ENCODE measurements around the gene SH3BP2.

Gene SH3BP2

GRCh38 chr4:2827071-2827873, 34.4 kb downstream of the SH3BP2 start:
- H3K36me3 ChIP-seq (ENCODE audit: control insufficient read depth, insufficient read depth, low read length) = peaks cover 86% of the 10 kb centered on the region

DNA sequence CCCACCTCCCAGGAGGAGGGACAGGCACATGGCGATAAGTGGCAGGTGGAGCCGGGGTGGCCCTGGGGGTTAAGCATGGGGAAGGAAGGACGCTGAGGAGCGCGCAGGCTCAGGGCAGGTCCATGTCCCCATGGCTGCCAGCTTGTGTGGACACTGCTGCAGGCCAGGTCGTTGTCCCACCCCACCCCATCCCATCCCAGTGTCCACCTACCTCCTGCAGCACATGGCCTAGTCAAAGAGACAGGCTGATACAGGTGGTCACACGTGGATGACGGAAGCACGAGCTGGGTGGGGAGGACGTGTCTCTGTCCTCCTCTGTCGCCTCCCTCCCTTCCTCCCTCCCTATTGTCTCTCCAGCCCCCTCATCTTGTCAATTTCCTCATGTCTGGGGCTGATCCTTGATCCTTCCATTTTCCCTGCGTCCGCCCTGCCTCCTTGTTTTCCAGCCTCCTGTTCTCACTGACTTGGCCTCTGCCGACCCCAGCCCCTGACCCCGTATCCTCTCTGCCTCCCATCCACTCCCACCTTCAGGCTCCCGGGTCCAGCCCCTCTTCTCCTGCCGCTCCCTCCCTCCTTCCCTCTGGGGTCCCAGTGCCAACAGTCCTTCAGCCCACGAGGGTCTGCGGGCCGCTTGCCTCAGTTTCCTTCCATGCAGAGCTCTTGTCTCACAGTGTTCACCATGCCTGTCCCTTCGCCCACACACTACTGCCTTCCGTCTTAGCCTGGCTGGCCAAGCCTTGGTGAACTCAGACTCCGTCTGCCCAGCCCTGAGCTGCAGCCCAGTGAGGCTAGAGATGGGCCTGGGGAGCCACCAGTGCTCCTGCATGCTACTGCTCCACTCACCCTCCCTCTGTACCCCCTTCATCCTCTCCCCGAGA, 35.2 kb downstream of the SH3BP2 start:
- no peak overlapping the region for H3K27ac ChIP-seq (ENCODE audit: low read depth, low read length)
- no peaks in the 10 kb centered on the region for H3K9me3 ChIP-seq (ENCODE audit: control insufficient read depth, insufficient read depth, low read length)
- H3K4me3 ChIP-seq (ENCODE audit: low read depth, low read length) = no peak overlapping the region
- no peaks in the 10 kb centered on the region for H3K27me3 ChIP-seq (ENCODE audit: control insufficient read depth, insufficient read depth, low read length)
- H3K9ac ChIP-seq (ENCODE audit: low read depth, low read length) = no peak overlapping the region
- peaks cover 86% of the 10 kb centered on the region for H3K36me3 ChIP-seq (ENCODE audit: control insufficient read depth, insufficient read depth, low read length)
- no peaks in the 10 kb centered on the region for H3K4me1 ChIP-seq (ENCODE audit: control insufficient read depth, insufficient read depth, low read length)

More at GRCh38 chr4:2827071-2827873, 34.4 kb downstream of the SH3BP2 start:
- Histone ChIP-seq H3K4me3 (ENCODE audit: low read depth, low read length) (no peak overlapping the region), H3K27me3 (ENCODE audit: control insufficient read depth, insufficient read depth, low read length) (no peaks in the 10 kb centered on the region), H3K4me1 (ENCODE audit: control insufficient read depth, insufficient read depth, low read length) (no peaks in the 10 kb centered on the region), H3K27ac (ENCODE audit: low read depth, low read length) (no peak overlapping the region), H3K9me3 (ENCODE audit: control insufficient read depth, insufficient read depth, low read length) (no peaks in the 10 kb centered on the region), H3K9ac (ENCODE audit: low read depth, low read length) (no peak overlapping the region)

DNA sequence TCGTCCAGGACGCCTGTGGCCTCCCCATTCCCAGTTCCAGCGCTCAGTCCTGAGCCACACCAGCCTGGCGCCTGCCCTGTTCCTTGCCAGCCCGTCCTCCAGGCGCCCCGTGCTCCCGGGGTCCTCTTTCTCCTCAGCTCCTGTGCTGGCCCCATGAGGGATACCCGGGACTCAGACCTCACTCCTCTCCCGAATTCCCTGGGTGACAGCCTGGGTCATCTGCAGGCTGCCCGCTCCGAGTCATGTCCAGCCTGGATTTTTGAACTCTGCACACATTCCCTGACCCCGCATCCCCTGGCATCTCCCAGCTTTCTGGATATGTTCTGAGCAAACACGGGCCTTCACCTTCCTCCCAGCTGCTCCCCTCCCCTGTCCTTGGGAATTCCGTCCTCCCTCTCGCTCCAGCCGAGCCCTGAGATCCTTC, 35.9 kb downstream of the SH3BP2 start:
- Histone ChIP-seq H3K36me3 (ENCODE audit: control insufficient read depth, insufficient read depth, low read length) (peaks cover 86% of the 10 kb centered on the region), H3K9ac (ENCODE audit: low read depth, low read length) (no peak overlapping the region), H3K9me3 (ENCODE audit: control insufficient read depth, insufficient read depth, low read length) (no peaks in the 10 kb centered on the region), H3K4me3 (ENCODE audit: low read depth, low read length) (no peak overlapping the region), H3K27ac (ENCODE audit: low read depth, low read length) (no peak overlapping the region), H3K27me3 (ENCODE audit: control insufficient read depth, insufficient read depth, low read length) (no peaks in the 10 kb centered on the region), H3K4me1 (ENCODE audit: control insufficient read depth, insufficient read depth, low read length) (no peaks in the 10 kb centered on the region)

DNA sequence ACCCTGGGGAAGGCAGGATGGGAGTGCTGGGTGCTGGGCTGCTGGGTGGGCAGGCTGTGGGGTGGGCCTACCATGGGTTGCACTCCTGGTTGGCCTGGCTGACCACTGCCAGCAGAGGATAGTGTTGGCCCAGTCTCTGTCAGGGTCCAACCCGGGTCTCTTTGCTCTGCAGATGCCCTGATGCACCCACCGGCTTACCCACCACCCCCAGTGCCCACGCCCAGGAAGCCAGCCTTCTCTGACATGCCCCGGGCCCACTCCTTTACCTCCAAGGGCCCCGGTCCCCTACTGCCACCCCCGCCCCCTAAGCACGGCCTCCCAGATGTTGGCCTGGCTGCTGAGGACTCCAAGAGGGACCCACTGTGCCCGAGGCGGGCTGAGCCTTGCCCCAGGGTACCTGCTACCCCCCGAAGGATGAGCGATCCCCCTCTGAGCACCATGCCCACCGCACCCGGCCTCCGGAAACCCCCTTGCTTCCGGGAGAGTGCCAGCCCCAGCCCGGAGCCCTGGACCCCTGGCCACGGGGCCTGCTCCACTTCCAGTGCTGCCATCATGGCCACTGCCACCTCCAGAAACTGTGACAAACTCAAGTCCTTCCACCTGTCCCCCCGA, 36.5 kb downstream of the SH3BP2 start:
- no peak overlapping the region for H3K4me3 ChIP-seq (ENCODE audit: low read depth, low read length)
- H3K27ac ChIP-seq (ENCODE audit: low read depth, low read length) = no peak overlapping the region
- H3K9ac ChIP-seq (ENCODE audit: low read depth, low read length) = no peak overlapping the region
- H3K27me3 ChIP-seq (ENCODE audit: control insufficient read depth, insufficient read depth, low read length) = no peaks in the 10 kb centered on the region
- peaks cover 86% of the 10 kb centered on the region for H3K36me3 ChIP-seq (ENCODE audit: control insufficient read depth, insufficient read depth, low read length)
- no peaks in the 10 kb centered on the region for H3K9me3 ChIP-seq (ENCODE audit: control insufficient read depth, insufficient read depth, low read length)
- H3K4me1 ChIP-seq (ENCODE audit: control insufficient read depth, insufficient read depth, low read length) = no peaks in the 10 kb centered on the region

DNA sequence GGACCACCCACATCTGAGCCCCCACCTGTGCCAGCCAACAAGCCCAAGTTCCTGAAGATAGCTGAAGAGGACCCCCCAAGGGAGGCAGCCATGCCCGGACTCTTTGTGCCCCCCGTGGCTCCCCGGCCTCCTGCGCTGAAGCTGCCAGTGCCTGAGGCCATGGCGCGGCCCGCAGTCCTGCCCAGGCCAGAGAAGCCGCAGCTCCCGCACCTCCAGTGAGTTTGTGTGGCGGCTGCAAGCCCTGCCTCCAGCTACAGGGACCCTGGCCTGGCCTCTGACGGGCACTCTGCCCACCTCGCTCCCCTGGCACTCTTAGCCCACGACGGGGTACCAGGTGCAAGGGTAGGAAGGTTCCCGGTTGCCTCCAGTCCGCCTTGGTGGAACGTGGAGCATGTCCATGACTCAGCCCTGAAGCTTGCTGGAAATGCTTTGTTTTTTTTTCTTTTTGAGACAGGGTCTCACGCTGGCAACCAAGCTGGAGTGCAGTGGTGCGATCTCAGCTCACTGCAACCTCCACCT, 37.1 kb downstream of the SH3BP2 start:
- Histone ChIP-seq H3K9me3 (ENCODE audit: control insufficient read depth, insufficient read depth, low read length) (no peaks in the 10 kb centered on the region), H3K4me1 (ENCODE audit: control insufficient read depth, insufficient read depth, low read length) (no peaks in the 10 kb centered on the region), H3K9ac (ENCODE audit: low read depth, low read length) (no peak overlapping the region), H3K27ac (ENCODE audit: low read depth, low read length) (no peak overlapping the region), H3K27me3 (ENCODE audit: control insufficient read depth, insufficient read depth, low read length) (no peaks in the 10 kb centered on the region), H3K36me3 (ENCODE audit: control insufficient read depth, insufficient read depth, low read length) (peaks cover 86% of the 10 kb centered on the region), H3K4me3 (ENCODE audit: low read depth, low read length) (no peak overlapping the region)

DNA sequence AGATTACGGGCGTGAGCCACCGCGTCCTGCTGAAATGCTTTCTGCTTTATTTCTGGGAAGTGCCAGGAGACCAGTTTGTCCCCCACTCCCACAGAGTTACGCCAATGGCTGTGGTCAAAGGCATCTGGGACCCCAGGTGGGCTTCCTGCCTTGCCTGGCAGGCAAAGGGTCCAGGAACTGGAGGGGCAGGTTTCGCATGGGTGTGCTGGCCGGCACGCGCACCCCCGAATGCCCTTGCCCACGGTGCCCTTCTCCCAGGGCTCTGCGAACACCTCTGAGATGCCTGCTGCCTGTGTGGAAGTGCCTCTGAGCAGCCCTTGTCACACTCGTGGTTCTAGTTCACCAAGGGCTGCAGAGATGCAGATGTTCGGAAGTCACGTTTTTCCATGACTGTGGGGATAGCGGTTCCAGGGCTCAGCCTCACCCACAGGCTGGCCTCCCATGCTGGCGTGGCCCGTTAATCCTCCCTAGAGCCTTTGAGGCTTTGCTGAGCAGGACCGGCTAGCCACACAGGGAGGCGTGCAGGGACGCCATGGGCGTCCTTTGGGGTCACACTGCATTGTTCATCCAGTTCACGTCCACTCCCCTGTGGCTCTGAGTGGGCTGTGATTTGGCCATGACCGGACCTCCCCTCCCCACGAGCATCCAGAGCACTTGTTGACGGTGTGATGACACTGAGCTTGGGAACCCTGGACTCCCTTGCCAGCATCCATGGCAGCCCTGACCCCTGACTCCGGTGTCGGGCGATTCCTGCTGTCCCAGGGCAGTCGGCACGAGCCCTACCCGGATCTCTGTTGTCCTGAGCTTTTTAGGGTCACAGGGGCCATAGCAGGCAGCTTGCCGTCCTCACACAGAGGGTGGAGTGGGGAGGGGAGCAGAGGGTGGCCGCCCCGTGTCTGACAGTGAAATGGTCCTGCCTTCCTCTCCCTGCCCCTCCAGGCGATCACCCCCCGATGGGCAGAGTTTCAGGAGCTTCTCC, 38.0 kb downstream of the SH3BP2 start:
- Histone ChIP-seq H3K27ac (ENCODE audit: low read depth, low read length) (no peak overlapping the region), H3K36me3 (ENCODE audit: control insufficient read depth, insufficient read depth, low read length) (peaks cover 83% of the 10 kb centered on the region), H3K4me1 (ENCODE audit: control insufficient read depth, insufficient read depth, low read length) (no peaks in the 10 kb centered on the region), H3K9me3 (ENCODE audit: control insufficient read depth, insufficient read depth, low read length) (no peaks in the 10 kb centered on the region), H3K9ac (ENCODE audit: low read depth, low read length) (no peak overlapping the region), H3K4me3 (ENCODE audit: low read depth, low read length) (no peak overlapping the region), H3K27me3 (ENCODE audit: control insufficient read depth, insufficient read depth, low read length) (no peaks in the 10 kb centered on the region)

DNA sequence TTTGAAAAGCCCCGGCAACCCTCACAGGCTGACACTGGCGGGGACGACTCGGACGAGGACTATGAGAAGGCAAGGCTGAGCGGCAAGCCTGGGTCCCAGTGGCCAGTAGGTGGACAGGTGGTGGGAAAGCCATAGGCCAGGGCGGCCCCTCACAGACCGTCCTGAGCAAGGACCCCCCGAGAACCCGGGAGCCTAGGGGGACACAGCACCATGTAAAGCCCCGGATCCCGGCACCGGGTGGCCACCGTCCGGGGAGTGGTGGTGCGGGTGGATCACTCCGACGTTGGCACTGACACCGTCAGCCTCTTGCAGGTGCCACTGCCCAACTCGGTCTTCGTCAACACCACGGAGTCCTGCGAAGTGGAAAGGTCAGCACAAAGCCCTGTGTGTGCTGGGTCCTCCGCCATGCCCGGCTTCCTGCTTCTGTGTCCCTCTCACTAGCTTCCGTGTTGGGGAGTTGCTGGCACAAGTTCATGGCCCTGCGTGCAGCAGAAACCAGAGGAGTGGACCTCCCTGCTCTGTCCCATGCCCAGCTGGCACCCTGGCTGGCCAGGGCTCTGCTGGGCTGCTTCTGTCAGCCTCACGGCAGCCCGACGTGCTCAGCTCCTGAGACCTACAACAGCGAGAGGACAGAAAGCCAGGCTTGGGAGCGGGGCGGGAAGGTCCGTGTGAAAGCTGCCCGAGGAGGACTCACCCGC, 38.9 kb downstream of the SH3BP2 start:
- Histone ChIP-seq H3K4me1 (ENCODE audit: control insufficient read depth, insufficient read depth, low read length) (no peaks in the 10 kb centered on the region), H3K4me3 (ENCODE audit: low read depth, low read length) (no peak overlapping the region), H3K36me3 (ENCODE audit: control insufficient read depth, insufficient read depth, low read length) (peaks cover 79% of the 10 kb centered on the region), H3K27ac (ENCODE audit: low read depth, low read length) (no peak overlapping the region), H3K9ac (ENCODE audit: low read depth, low read length) (no peak overlapping the region), H3K9me3 (ENCODE audit: control insufficient read depth, insufficient read depth, low read length) (no peaks in the 10 kb centered on the region), H3K27me3 (ENCODE audit: control insufficient read depth, insufficient read depth, low read length) (no peaks in the 10 kb centered on the region)

GRCh38 chr4:2832309-2832980, 39.6 kb downstream of the SH3BP2 start:
- Histone ChIP-seq H3K36me3 (ENCODE audit: control insufficient read depth, insufficient read depth, low read length) (peaks cover 72% of the 10 kb centered on the region), H3K9ac (ENCODE audit: low read depth, low read length) (no peak overlapping the region), H3K27ac (ENCODE audit: low read depth, low read length) (no peak overlapping the region), H3K4me1 (ENCODE audit: control insufficient read depth, insufficient read depth, low read length) (peaks cover 3% of the 10 kb centered on the region), H3K9me3 (ENCODE audit: control insufficient read depth, insufficient read depth, low read length) (no peaks in the 10 kb centered on the region), H3K27me3 (ENCODE audit: control insufficient read depth, insufficient read depth, low read length) (no peaks in the 10 kb centered on the region), H3K4me3 (ENCODE audit: low read depth, low read length) (no peak overlapping the region)

- no peak overlapping the region for H3K9ac ChIP-seq (ENCODE audit: low read depth, low read length)
- H3K4me3 ChIP-seq (ENCODE audit: low read depth, low read length) = no peak overlapping the region
- no peaks in the 10 kb centered on the region for H3K27me3 ChIP-seq (ENCODE audit: control insufficient read depth, insufficient read depth, low read length)
- no peaks in the 10 kb centered on the region for H3K9me3 ChIP-seq (ENCODE audit: control insufficient read depth, insufficient read depth, low read length)
- peaks cover 66% of the 10 kb centered on the region for H3K36me3 ChIP-seq (ENCODE audit: control insufficient read depth, insufficient read depth, low read length)
- peaks cover 10% of the 10 kb centered on the region for H3K4me1 ChIP-seq (ENCODE audit: control insufficient read depth, insufficient read depth, low read length)
- H3K27ac ChIP-seq (ENCODE audit: low read depth, low read length) = no peak overlapping the region
These were observed 40.2 kb downstream of the SH3BP2 start for GRCh38 chr4:2832981-2833670.
